Neural cell (in vitro differentiated cells): ENCODE measurements around the gene PAX1. TPM values are rescaled to one million over a fixed set of nuclear protein-coding genes. Genes with fewer than 3 reads are reported as not detected.

ENCODE experiments used
- H2AFZ ChIP-seq: fragments of 200-600, 300-800 bp; sonication (generic), shearing (Covaris generic); 2 replicates; pipeline ENCODE4 v1.6.0; 2014; ENCODE audit warnings: low read depth, mild to moderate bottlenecking, antibody characterized with exemption, low read length, moderate library complexity
- H3F3A ChIP-seq: fragments of 200-600 bp; shearing (Covaris generic); 2 replicates; pipeline ENCODE4 v1.6.1; 2016; ENCODE audit warnings: mild to moderate bottlenecking, moderate library complexity, mixed read lengths, antibody characterized with exemption, low read length; ENCODE audit not compliant: insufficient read depth, poor library complexity, severe bottlenecking
- H3K27ac ChIP-seq: fragments of 200-600, 300-800 bp; sonication (generic), shearing (Covaris generic); 2 replicates; pipeline ENCODE4 v1.5.1; 2014; ENCODE audit warnings: mild to moderate bottlenecking, low read length, moderate library complexity
- H3K27me3 ChIP-seq: fragments of 300-800, 200-600 bp; sonication (generic), shearing (Covaris generic); 2 replicates; pipeline ENCODE4 v1.6.0; 2014; ENCODE audit warnings: mild to moderate bottlenecking, low read depth, low read length, moderate library complexity; ENCODE audit not compliant: insufficient read depth
- H3K36me3 ChIP-seq: fragments of 300-800, 200-600 bp; sonication (generic), shearing (Covaris generic); 2 replicates; pipeline ENCODE4 v1.5.1; 2014; ENCODE audit warnings: mild to moderate bottlenecking, antibody characterized with exemption, low read length, moderate library complexity; ENCODE audit not compliant: insufficient read depth
- H3K4me2 ChIP-seq: fragments of 300-800, 200-600 bp; sonication (generic), shearing (Covaris generic); 2 replicates; pipeline ENCODE4 v1.6.0; 2014; ENCODE audit warnings: mild to moderate bottlenecking, low read length
- H3K4me3 ChIP-seq: fragments of 300-800, 200-600 bp; sonication (generic), shearing (Covaris generic); 2 replicates; pipeline ENCODE4 v1.5.1; 2014; ENCODE audit warnings: mild to moderate bottlenecking, low read length, moderate library complexity
- H3K79me2 ChIP-seq: fragments of 200-600 bp; shearing (Covaris generic); replicated peaks from 2 replicates; pipeline ENCODE4 v1.6.0; 2014; ENCODE audit warnings: mild to moderate bottlenecking, low read length, moderate library complexity; ENCODE audit not compliant: insufficient read depth
- H3K9ac ChIP-seq: fragments of 300-800, 200-600 bp; sonication (generic), shearing (Covaris generic); 2 replicates; pipeline ENCODE4 v1.6.1; 2016; ENCODE audit warnings: mild to moderate bottlenecking, low read length, mixed read lengths
- H3K9me2 ChIP-seq: fragments of 200-600 bp; shearing (Covaris generic); 2 replicates; pipeline ENCODE4 v1.6.1; 2016; ENCODE audit warnings: mild to moderate bottlenecking, low read length, mixed read lengths; ENCODE audit not compliant: insufficient read depth
- H3K9me3 ChIP-seq: fragments of 200-600, 300-800 bp; sonication (generic), shearing (Covaris generic); 2 replicates; pipeline ENCODE4 v1.6.1; 2016; ENCODE audit warnings: mild to moderate bottlenecking, mixed run types, low read length, moderate library complexity, mixed read lengths
- H4K20me1 ChIP-seq: fragments of 200-600 bp; shearing (Covaris generic); 2 replicates; pipeline ENCODE4 v1.6.1; 2016; ENCODE audit warnings: mild to moderate bottlenecking, mixed run types; ENCODE audit not compliant: insufficient read depth
- EP300 ChIP-seq: fragments of 450-650 bp; conservative IDR thresholded peaks from 2 replicates; pipeline ENCODE4 v1.6.1; 2014; ENCODE audit warnings: antibody characterized with exemption, mild to moderate bottlenecking, moderate library complexity; ENCODE audit not compliant: poor library complexity, severe bottlenecking
- MXI1 ChIP-seq: fragments of 450-650 bp; conservative IDR thresholded peaks from 2 replicates; pipeline ENCODE4 v1.6.1; 2014; ENCODE audit warnings: antibody characterized with exemption, mild to moderate bottlenecking; ENCODE audit not compliant: poor library complexity, severe bottlenecking
- SMC3 ChIP-seq: fragments of 450-650 bp; conservative IDR thresholded peaks from 2 replicates; pipeline ENCODE4 v1.6.1; 2014; ENCODE audit warnings: antibody characterized with exemption, mild to moderate bottlenecking, moderate library complexity; ENCODE audit not compliant: poor library complexity
- polyA plus RNA-seq: library from polyadenylated mRNA; depleted of rRNA; stranded (reverse); fragments of >200 nt; gene quantifications from 2 replicates; pipeline ENCODE4 v1.2.3, GENCODE V29; 2014
- small RNA-seq, 3 experiments: library from RNA; depleted of rRNA; stranded (forward); fragments of <200 nt; gene quantifications; one replicate each; pipeline ENCODE3, GENCODE V24; 2012
- TF ChIP-seq, protein P1 (sequence below): fragments of 450-650 bp; IDR thresholded peaks from 2 replicates; pipeline ENCODE4 v1.5.1; 2014; ENCODE audit warnings: antibody characterized with exemption, mild to moderate bottlenecking, moderate library complexity; ENCODE audit not compliant: poor library complexity, severe bottlenecking

Gene PAX1
- polyA plus RNA-seq, 1 donor from 2014 or later, result not detected

DNA sequence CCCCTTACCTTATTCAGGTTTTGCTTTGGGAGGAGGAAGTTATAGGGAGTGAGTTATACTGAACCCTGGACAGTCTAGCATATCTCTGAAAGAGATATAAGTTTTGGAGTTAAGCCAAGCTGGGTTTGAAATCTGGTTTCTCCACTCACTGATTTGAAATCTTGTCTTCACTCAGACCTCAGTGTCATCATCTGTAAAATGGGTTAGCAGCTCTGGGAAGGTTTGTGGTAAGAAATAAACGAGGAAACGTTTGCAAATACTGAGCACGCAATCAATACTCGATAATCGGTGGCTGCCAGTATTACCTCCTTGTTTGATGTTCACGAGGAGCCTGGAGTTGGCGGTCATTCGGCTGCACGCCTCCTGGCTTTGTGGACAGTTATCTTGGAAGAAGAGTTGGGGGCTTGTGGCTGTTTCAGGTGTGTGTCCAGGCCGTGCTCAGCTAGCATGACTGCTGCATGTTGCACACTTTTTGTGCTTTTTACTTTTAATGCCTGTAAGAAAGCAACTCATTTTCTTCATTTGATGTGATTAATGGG lies 61.8 kb downstream of the PAX1 start:
- H3K79me2 ChIP-seq, result no peaks in the 10 kb centered on the region
- no peak for TF ChIP-seq MXI1
- no peaks in the 10 kb centered on the region for H4K20me1 ChIP-seq
- H3K27me3 ChIP-seq, result no peaks in the 10 kb centered on the region
- H3F3A ChIP-seq, result no peaks in the 10 kb centered on the region
- H3K9me3 ChIP-seq, result no peaks in the 10 kb centered on the region
- H3K36me3 ChIP-seq, result no peaks in the 10 kb centered on the region
- no peak overlapping the region for H3K9ac ChIP-seq
- H3K9me2 ChIP-seq, result no peaks in the 10 kb centered on the region
- no peak overlapping the region for H3K27ac ChIP-seq
- no peak overlapping the region for H2AFZ ChIP-seq
- peak overlapping the region; percentile 40 for H3K4me3 ChIP-seq
- H3K4me2 ChIP-seq, result no peak overlapping the region

DNA sequence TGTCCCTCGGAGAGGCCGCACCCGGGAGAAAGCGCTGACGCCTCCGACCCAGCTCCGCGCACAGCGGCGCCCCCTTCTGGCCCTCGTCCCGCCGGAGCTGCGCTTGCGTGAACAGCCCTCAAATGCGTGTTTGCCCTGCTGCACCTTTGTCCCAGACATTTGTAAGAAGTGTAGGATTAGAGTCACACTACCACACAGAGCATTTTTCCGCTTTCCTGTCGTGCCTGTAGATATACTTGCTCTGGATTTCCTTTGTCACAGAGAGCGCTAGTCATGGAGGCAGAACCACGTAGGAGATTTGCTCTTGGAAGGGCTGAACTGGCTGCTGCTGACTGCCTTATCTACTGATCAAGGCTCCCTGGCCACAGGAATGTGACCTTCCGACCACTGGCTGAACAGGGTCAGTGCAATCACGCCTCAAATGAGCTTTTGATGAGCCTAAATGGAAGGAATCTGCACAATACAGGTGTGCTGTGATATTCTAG lies 62.3 kb downstream of the PAX1 start:
- peak overlapping the region; percentile 40 for H3K4me3 ChIP-seq
- H3K36me3 ChIP-seq, result no peaks in the 10 kb centered on the region
- no peak overlapping the region for H3K4me2 ChIP-seq
- no peaks in the 10 kb centered on the region for H4K20me1 ChIP-seq
- H3K79me2 ChIP-seq, result no peaks in the 10 kb centered on the region
- H2AFZ ChIP-seq, result peak overlapping the region; percentile 25
- H3K27ac ChIP-seq, result no peak overlapping the region
- TF ChIP-seq, protein P1, sequence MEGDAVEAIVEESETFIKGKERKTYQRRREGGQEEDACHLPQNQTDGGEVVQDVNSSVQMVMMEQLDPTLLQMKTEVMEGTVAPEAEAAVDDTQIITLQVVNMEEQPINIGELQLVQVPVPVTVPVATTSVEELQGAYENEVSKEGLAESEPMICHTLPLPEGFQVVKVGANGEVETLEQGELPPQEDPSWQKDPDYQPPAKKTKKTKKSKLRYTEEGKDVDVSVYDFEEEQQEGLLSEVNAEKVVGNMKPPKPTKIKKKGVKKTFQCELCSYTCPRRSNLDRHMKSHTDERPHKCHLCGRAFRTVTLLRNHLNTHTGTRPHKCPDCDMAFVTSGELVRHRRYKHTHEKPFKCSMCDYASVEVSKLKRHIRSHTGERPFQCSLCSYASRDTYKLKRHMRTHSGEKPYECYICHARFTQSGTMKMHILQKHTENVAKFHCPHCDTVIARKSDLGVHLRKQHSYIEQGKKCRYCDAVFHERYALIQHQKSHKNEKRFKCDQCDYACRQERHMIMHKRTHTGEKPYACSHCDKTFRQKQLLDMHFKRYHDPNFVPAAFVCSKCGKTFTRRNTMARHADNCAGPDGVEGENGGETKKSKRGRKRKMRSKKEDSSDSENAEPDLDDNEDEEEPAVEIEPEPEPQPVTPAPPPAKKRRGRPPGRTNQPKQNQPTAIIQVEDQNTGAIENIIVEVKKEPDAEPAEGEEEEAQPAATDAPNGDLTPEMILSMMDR, result peak; percentile 61
- TF ChIP-seq SMC3 (peak; percentile 13), EP300 (no peak)
- no peaks in the 10 kb centered on the region for H3K9me3 ChIP-seq
- H3K9me2 ChIP-seq, result no peaks in the 10 kb centered on the region
- no peak overlapping the region for H3K9ac ChIP-seq
- no peaks in the 10 kb centered on the region for H3K27me3 ChIP-seq
- no peaks in the 10 kb centered on the region for H3F3A ChIP-seq

Small RNA genes within 50 kb of the gene (small RNA-seq; reads per million reads assigned to genes)
- gene RPL41P1, result 0 to 0.08 (median 0.03) reads per million in 3 experiments

Other genes with a start within 250 kb of the PAX1 start
- gene NKX2-2, start 191.6 kb upstream of the PAX1 start, polyA plus RNA-seq, result not detected in 2 replicates